Measurements from ENCODE around the gene LNP1. TPM values are rescaled to one million over a fixed set of nuclear protein-coding genes. Genes with fewer than 3 reads are reported as not detected.

The LNP1 gene
- total and polyA plus RNA-seq, 2 of the 13 experiments (the other 11 are each of a cell fraction or from before 2014, with no cell fraction given) = 3.6 to 7.0 TPM

DNA sequence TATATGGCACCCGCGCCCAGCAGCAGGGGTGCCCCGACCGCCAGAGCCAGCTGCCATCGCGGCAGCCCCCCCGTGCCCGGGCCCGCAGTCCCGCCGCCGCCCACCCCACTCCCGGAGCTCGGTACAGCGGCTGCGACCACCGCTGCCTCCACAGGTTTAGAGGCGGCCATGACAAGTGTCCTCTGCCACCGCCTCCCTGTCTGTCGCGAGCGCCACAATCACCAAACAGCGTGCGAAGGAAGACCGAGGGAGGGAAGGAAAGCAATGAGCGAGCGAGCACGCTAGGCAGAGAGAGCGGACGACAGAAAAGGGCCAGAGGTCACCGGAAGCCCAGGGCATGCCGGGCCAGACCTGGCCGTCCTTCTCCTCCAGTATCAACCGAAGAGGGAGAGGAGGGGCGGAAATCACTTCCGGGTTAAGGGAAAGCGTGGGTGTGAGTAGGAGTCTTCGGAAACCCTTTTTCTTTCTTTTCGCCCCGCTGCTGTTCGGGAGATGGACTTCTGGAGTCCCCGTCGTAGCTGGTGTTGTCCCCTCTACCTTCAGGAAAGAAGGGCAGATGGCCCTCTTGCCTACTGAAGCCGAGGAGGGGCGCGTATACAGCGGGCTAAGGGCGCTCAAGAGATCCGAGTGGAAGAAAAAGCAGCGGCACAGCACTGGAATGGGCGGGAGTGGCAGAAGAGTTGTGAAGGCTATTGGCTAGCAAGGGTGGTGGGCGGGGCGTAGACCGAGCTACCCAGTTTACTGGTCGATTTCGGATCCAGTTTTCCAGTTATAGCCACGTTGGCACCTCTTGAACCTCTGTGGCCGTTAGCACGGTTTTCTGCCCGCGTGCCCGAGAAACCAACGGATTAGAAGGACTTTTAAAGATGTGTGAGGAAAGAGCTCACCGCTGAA is at the start of gene LNP1, which contains the start of gene TOMM70 (continued):
- TF ChIP-seq TBX2 (CRISPR knock-in tag; IDR thresholded peaks at IDR 0.05; ENCODE audit: borderline replicate concordance) = no peak; the same call in 1 of the 2 replicates
- peak; percentile 100 for TF ChIP-seq NR2C2 (CRISPR knock-in tag; IDR thresholded peaks at IDR 0.05; ENCODE audit: borderline replicate concordance)
- no peak for TF ChIP-seq ZNF30 (CRISPR knock-in tag; IDR thresholded peaks at IDR 0.05)
- TF ChIP-seq, protein P1, sequence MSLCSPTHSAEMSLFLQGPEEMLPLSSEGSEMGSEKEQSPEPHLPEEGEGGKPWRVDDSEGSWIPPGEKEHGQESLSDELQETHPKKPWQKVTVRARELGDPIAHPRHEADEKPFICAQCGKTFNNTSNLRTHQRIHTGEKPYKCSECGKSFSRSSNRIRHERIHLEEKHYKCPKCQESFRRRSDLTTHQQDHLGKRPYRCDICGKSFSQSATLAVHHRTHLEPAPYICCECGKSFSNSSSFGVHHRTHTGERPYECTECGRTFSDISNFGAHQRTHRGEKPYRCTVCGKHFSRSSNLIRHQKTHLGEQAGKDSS (CRISPR knock-in tag; IDR thresholded peaks at IDR 0.05; ENCODE audit: borderline replicate concordance, low read depth) = no peak
- no peak for TF ChIP-seq RNF219 (CRISPR knock-in tag; IDR thresholded peaks at IDR 0.05)
- TF ChIP-seq, protein P2, sequence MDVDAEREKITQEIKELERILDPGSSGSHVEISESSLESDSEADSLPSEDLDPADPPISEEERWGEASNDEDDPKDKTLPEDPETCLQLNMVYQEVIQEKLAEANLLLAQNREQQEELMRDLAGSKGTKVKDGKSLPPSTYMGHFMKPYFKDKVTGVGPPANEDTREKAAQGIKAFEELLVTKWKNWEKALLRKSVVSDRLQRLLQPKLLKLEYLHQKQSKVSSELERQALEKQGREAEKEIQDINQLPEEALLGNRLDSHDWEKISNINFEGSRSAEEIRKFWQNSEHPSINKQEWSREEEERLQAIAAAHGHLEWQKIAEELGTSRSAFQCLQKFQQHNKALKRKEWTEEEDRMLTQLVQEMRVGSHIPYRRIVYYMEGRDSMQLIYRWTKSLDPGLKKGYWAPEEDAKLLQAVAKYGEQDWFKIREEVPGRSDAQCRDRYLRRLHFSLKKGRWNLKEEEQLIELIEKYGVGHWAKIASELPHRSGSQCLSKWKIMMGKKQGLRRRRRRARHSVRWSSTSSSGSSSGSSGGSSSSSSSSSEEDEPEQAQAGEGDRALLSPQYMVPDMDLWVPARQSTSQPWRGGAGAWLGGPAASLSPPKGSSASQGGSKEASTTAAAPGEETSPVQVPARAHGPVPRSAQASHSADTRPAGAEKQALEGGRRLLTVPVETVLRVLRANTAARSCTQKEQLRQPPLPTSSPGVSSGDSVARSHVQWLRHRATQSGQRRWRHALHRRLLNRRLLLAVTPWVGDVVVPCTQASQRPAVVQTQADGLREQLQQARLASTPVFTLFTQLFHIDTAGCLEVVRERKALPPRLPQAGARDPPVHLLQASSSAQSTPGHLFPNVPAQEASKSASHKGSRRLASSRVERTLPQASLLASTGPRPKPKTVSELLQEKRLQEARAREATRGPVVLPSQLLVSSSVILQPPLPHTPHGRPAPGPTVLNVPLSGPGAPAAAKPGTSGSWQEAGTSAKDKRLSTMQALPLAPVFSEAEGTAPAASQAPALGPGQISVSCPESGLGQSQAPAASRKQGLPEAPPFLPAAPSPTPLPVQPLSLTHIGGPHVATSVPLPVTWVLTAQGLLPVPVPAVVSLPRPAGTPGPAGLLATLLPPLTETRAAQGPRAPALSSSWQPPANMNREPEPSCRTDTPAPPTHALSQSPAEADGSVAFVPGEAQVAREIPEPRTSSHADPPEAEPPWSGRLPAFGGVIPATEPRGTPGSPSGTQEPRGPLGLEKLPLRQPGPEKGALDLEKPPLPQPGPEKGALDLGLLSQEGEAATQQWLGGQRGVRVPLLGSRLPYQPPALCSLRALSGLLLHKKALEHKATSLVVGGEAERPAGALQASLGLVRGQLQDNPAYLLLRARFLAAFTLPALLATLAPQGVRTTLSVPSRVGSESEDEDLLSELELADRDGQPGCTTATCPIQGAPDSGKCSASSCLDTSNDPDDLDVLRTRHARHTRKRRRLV (CRISPR knock-in tag; IDR thresholded peaks at IDR 0.05) = no peak
- TF ChIP-seq FOXJ3 (CRISPR knock-in tag; IDR thresholded peaks at IDR 0.05; ENCODE audit: borderline replicate concordance) = peak; percentile 66; the same call in 1 of the 2 replicates
- TF ChIP-seq SUZ12 (IDR thresholded peaks at IDR 0.05; ENCODE audit: low read depth, low read length) = peak; percentile 24; the same call in 1 of the 2 replicates
- no peak for TF ChIP-seq AHR (CRISPR knock-in tag; IDR thresholded peaks at IDR 0.05)
- peak; percentile 82 for TF ChIP-seq TAF1 (CRISPR knock-in tag; IDR thresholded peaks at IDR 0.05)
- TF ChIP-seq ZNF644 (CRISPR knock-in tag; IDR thresholded peaks at IDR 0.05; ENCODE audit: low read depth) = no peak
- peak; percentile 74; the same call in 1 of the 2 replicates for TF ChIP-seq XBP1 (CRISPR knock-in tag; IDR thresholded peaks at IDR 0.05)
- peak; percentile 73 for TF ChIP-seq MNT (IDR thresholded peaks at IDR 0.05)
- peak; percentile 93 for TF ChIP-seq ZNF143 (CRISPR knock-in tag; IDR thresholded peaks at IDR 0.05)
- no peak for TF ChIP-seq ZNF550 (CRISPR knock-in tag; IDR thresholded peaks at IDR 0.05; ENCODE audit: borderline replicate concordance)
- no peak for TF ChIP-seq ZNF251 (CRISPR knock-in tag; IDR thresholded peaks at IDR 0.05)
- TF ChIP-seq JARID2 (CRISPR knock-in tag; IDR thresholded peaks at IDR 0.05; ENCODE audit: insufficient replicate concordance) = peak; percentile 17
- TF ChIP-seq SIN3B (IDR thresholded peaks at IDR 0.05; ENCODE audit: low read length) = peak; percentile 50; the same call in 1 of the 2 replicates
- TF ChIP-seq NCOR1 (IDR thresholded peaks at IDR 0.05; ENCODE audit: borderline replicate concordance, low read length) = peak; percentile 46; the same call in 1 of the 2 replicates
- TF ChIP-seq MIXL1 (CRISPR knock-in tag; IDR thresholded peaks at IDR 0.05) = peak; percentile 42
